ENCODE measurements around the gene TASP1.

The TASP1 gene

DNA sequence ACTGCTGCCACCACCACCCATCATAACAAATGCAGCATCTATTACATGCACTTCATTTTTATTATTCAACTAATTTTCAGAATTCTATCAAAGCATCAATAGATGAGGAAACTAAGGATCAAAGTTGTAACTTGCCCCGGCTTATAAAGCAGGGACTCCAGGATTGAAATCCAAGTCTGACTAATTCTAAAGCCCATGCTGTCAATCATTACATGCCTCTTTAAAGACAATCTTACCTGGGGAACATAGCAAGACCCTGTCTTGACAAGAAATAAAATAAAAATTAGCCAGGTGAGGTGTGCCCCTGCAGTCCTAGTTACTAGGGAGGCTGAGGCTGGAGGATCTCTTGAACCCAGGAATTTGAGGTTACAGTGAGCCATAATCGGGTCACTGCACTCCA lies 235.3 kb downstream of the TASP1 start:
- DNase-seq (ENCODE audit: low spot score) (no peak), ATAC-seq (ENCODE audit: low read depth) (no peak)
- no peaks in the 10 kb centered on the region for H3K36me3 ChIP-seq (ENCODE audit: low read depth)
- TF ChIP-seq, protein P1, sequence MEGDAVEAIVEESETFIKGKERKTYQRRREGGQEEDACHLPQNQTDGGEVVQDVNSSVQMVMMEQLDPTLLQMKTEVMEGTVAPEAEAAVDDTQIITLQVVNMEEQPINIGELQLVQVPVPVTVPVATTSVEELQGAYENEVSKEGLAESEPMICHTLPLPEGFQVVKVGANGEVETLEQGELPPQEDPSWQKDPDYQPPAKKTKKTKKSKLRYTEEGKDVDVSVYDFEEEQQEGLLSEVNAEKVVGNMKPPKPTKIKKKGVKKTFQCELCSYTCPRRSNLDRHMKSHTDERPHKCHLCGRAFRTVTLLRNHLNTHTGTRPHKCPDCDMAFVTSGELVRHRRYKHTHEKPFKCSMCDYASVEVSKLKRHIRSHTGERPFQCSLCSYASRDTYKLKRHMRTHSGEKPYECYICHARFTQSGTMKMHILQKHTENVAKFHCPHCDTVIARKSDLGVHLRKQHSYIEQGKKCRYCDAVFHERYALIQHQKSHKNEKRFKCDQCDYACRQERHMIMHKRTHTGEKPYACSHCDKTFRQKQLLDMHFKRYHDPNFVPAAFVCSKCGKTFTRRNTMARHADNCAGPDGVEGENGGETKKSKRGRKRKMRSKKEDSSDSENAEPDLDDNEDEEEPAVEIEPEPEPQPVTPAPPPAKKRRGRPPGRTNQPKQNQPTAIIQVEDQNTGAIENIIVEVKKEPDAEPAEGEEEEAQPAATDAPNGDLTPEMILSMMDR (IDR thresholded peaks at IDR 0.05; ENCODE audit: poor library complexity, severe bottlenecking), result no peak
- no peak overlapping the region for H3K4me3 ChIP-seq (ENCODE audit: severe bottlenecking)
- peaks cover 9% of the 10 kb centered on the region for H3K4me1 ChIP-seq (ENCODE audit: insufficient read depth, poor library complexity, severe bottlenecking)
- H3K27me3 ChIP-seq (ENCODE audit: insufficient read depth, poor library complexity, severe bottlenecking), result no peaks in the 10 kb centered on the region
- no peak overlapping the region for H3K27ac ChIP-seq (ENCODE audit: poor library complexity, severe bottlenecking)
- H3K9me3 ChIP-seq (ENCODE audit: severe bottlenecking), result no peaks in the 10 kb centered on the region

GRCh38 chr20:13402986-13403385 lies 235.7 kb downstream of the TASP1 start:
- no peak for ATAC-seq (ENCODE audit: low read depth)
- no peak for DNase-seq (ENCODE audit: low spot score)
- no peaks in the 10 kb centered on the region for H3K27me3 ChIP-seq (ENCODE audit: insufficient read depth, poor library complexity, severe bottlenecking)
- no peaks in the 10 kb centered on the region for H3K36me3 ChIP-seq (ENCODE audit: low read depth)
- H3K4me1 ChIP-seq (ENCODE audit: insufficient read depth, poor library complexity, severe bottlenecking), result peaks cover 9% of the 10 kb centered on the region
- H3K27ac ChIP-seq (ENCODE audit: poor library complexity, severe bottlenecking), result no peak overlapping the region
- TF ChIP-seq, protein P1 (IDR thresholded peaks at IDR 0.05; ENCODE audit: poor library complexity, severe bottlenecking), result no peak
- H3K9me3 ChIP-seq (ENCODE audit: severe bottlenecking), result no peaks in the 10 kb centered on the region
- no peak overlapping the region for H3K4me3 ChIP-seq (ENCODE audit: severe bottlenecking)

GRCh38 chr20:13402171-13402760 lies 236.5 kb downstream of the TASP1 start:
- Histone ChIP-seq H3K9me3 (ENCODE audit: severe bottlenecking) (no peaks in the 10 kb centered on the region), H3K27me3 (ENCODE audit: insufficient read depth, poor library complexity, severe bottlenecking) (no peaks in the 10 kb centered on the region), H3K4me1 (ENCODE audit: insufficient read depth, poor library complexity, severe bottlenecking) (peaks cover 9% of the 10 kb centered on the region), H3K4me3 (ENCODE audit: severe bottlenecking) (no peak overlapping the region), H3K36me3 (ENCODE audit: low read depth) (no peaks in the 10 kb centered on the region), H3K27ac (ENCODE audit: poor library complexity, severe bottlenecking) (no peak overlapping the region)
- DNase-seq (ENCODE audit: low spot score) (no peak), ATAC-seq (ENCODE audit: low read depth) (no peak)
- TF ChIP-seq, protein P1 (IDR thresholded peaks at IDR 0.05; ENCODE audit: poor library complexity, severe bottlenecking), result no peak

GRCh38 chr20:13401596-13401995 lies 237.1 kb downstream of the TASP1 start:
- Histone ChIP-seq H3K27me3 (ENCODE audit: insufficient read depth, poor library complexity, severe bottlenecking) (no peaks in the 10 kb centered on the region), H3K9me3 (ENCODE audit: severe bottlenecking) (no peaks in the 10 kb centered on the region), H3K27ac (ENCODE audit: poor library complexity, severe bottlenecking) (no peak overlapping the region), H3K4me3 (ENCODE audit: severe bottlenecking) (no peak overlapping the region), H3K36me3 (ENCODE audit: low read depth) (no peaks in the 10 kb centered on the region), H3K4me1 (ENCODE audit: insufficient read depth, poor library complexity, severe bottlenecking) (peaks cover 9% of the 10 kb centered on the region)
- ATAC-seq (ENCODE audit: low read depth), result peak; percentile 61; the same call in 1 of the 3 replicates
- no peak for DNase-seq (ENCODE audit: low spot score)
- TF ChIP-seq, protein P1 (IDR thresholded peaks at IDR 0.05; ENCODE audit: poor library complexity, severe bottlenecking), result no peak

DNA sequence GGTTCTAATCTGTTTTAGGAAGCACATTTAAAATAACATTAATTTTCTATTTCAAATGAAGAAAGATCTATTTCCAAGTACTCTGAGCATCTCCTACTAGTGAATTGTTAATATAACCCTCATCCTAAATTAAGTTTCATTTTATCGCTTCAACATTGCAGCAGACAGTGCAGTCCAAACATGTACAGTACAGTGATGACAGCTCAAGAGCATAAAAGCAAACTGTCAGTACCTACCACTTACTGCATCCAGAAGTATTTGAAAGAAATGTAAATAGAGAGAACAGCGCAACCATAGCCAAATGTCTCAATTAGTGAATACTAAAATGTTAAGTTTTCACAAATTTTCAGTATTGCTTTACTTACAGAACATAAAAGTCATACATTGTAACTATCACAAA lies 238.3 kb downstream of the TASP1 start:
- H3K4me1 ChIP-seq (ENCODE audit: insufficient read depth, poor library complexity, severe bottlenecking), result peaks cover 9% of the 10 kb centered on the region
- no peaks in the 10 kb centered on the region for H3K36me3 ChIP-seq (ENCODE audit: low read depth)
- H3K27me3 ChIP-seq (ENCODE audit: insufficient read depth, poor library complexity, severe bottlenecking), result no peaks in the 10 kb centered on the region
- no peak overlapping the region for H3K4me3 ChIP-seq (ENCODE audit: severe bottlenecking)
- DNase-seq (ENCODE audit: low spot score) (no peak), ATAC-seq (ENCODE audit: low read depth) (no peak)
- no peaks in the 10 kb centered on the region for H3K9me3 ChIP-seq (ENCODE audit: severe bottlenecking)
- no peak overlapping the region for H3K27ac ChIP-seq (ENCODE audit: poor library complexity, severe bottlenecking)
- TF ChIP-seq, protein P1 (IDR thresholded peaks at IDR 0.05; ENCODE audit: poor library complexity, severe bottlenecking), result no peak

Data from RWPE2 (cell line).